IMR-90 (cell line): Measurements from ENCODE around the gene CLK4. TPM values are rescaled to one million over a fixed set of nuclear protein-coding genes. Genes with fewer than 3 reads are reported as not detected.

Experiments used
- ATAC-seq: fragments of 200-7000 bp; cut with Tn5 transposase; 2 replicates; pipeline ENCODE4 v1.9.1; 2020; ENCODE audit warnings: low read depth, mild to moderate bottlenecking, moderate library complexity
- BruUV-seq: library from RNA; stranded (reverse); fragments of 400-500 nt; replicated peaks from 2 replicates; lab custom pipeline; 2021; lab: Mats Ljungman, UMichigan
- CTCF ChIA-PET: fragments of 300-600 bp; formaldehyde crosslinking; extraction: SDS; loops from one replicate; lab custom pipeline; 2021; ENCODE audit warnings: antibody characterized with exemption; lab: Yijun Ruan, JAX
- POLR2A ChIA-PET: fragments of 300-600 bp; sonication (Branson Sonifier 250); formaldehyde crosslinking; loops from one replicate; lab custom pipeline; 2022; ENCODE audit warnings: antibody characterized with exemption; ENCODE audit not compliant: unreplicated experiment; lab: Charles Lee
- DNase-seq: peaks from one replicate; pipeline ENCODE4 v3.0.0; 2013
- H2AFZ ChIP-seq: replicated peaks from 2 replicates; pipeline ENCODE3; 2013; ENCODE audit warnings: low read length, mild to moderate bottlenecking; ENCODE audit not compliant: poor library complexity
- H2AK5ac ChIP-seq: 2 replicates; pipeline ENCODE4 v1.6.1; 2013; ENCODE audit warnings: low read depth, low read length, inconsistent platforms
- H2AK9ac ChIP-seq: replicated peaks from 2 replicates; pipeline ENCODE3; 2013; ENCODE audit warnings: mild to moderate bottlenecking, low read depth, low read length, moderate library complexity; ENCODE audit not compliant: poor library complexity
- H2BK120ac ChIP-seq: 2 replicates; pipeline ENCODE4 v1.6.1; 2013; ENCODE audit warnings: low read depth, low read length, inconsistent platforms
- H2BK15ac ChIP-seq: 3 replicates; pipeline ENCODE4 v1.6.1; 2013; ENCODE audit warnings: low read depth, low read length, inconsistent platforms
- H2BK20ac ChIP-seq: 2 replicates; pipeline ENCODE4 v1.6.1; 2013; ENCODE audit warnings: low read depth, mild to moderate bottlenecking, inconsistent platforms, low read length, moderate library complexity
- H2BK5ac ChIP-seq: 2 replicates; pipeline ENCODE4 v1.6.1; 2013; ENCODE audit warnings: mild to moderate bottlenecking, low read depth, low read length, inconsistent platforms; ENCODE audit not compliant: poor library complexity, severe bottlenecking
- H3K14ac ChIP-seq: replicated peaks from 2 replicates; pipeline ENCODE4 v1.6.1; 2013; ENCODE audit warnings: low read depth, low read length, inconsistent platforms
- H3K18ac ChIP-seq: 2 replicates; pipeline ENCODE4 v1.6.1; 2013; ENCODE audit warnings: low read depth, low read length, control low read depth
- H3K23ac ChIP-seq: 2 replicates; pipeline ENCODE4 v1.6.1; 2013; ENCODE audit warnings: low read depth, low read length, inconsistent platforms
- H3K27ac ChIP-seq: 2 replicates; pipeline ENCODE4 v1.5.1; 2013; ENCODE audit warnings: mild to moderate bottlenecking, control low read depth, low read length; ENCODE audit not compliant: insufficient read depth
- H3K27me3 ChIP-seq: 2 replicates; pipeline ENCODE4 v1.6.1; 2013; ENCODE audit warnings: low read length; ENCODE audit not compliant: control insufficient read depth, insufficient read depth
- H3K36me3 ChIP-seq: 2 replicates; pipeline ENCODE4 v1.6.1; 2013; ENCODE audit warnings: low read length, mixed read lengths; ENCODE audit not compliant: control insufficient read depth, insufficient read depth
- H3K4ac ChIP-seq: 2 replicates; pipeline ENCODE4 v1.6.1; 2013; ENCODE audit warnings: low read depth, low read length, inconsistent platforms
- H3K4me1 ChIP-seq: 2 replicates; pipeline ENCODE4 v1.6.1; 2013; ENCODE audit warnings: low read length, mixed read lengths; ENCODE audit not compliant: control insufficient read depth, insufficient read depth
- H3K4me2 ChIP-seq: 2 replicates; pipeline ENCODE4 v1.6.1; 2013; ENCODE audit warnings: low read depth, mild to moderate bottlenecking, control low read depth, low read length, moderate library complexity
- H3K4me3 ChIP-seq: 2 replicates; pipeline ENCODE4 v1.5.1; 2013; ENCODE audit warnings: low read depth, mild to moderate bottlenecking, control low read depth, low read length, moderate library complexity; ENCODE audit not compliant: insufficient read depth
- H3K56ac ChIP-seq: 2 replicates; pipeline ENCODE4 v1.6.1; 2013; ENCODE audit warnings: low read length, inconsistent platforms; ENCODE audit not compliant: insufficient read depth; ENCODE audit errors: extremely low read depth
- H3K79me1 ChIP-seq, 2 experiments: 2 replicates each; pipeline ENCODE4 v1.6.1; 2013; ENCODE audit warnings: low read length in 2 of 2, inconsistent platforms in 1 of 2, low read depth in 1 of 2
- H3K9ac ChIP-seq: 2 replicates; pipeline ENCODE4 v1.6.1; 2013; ENCODE audit warnings: low read depth, low read length, control low read depth
- H3K9me1 ChIP-seq: 2 replicates; pipeline ENCODE4 v1.6.1; 2013; ENCODE audit warnings: low read length, inconsistent platforms; ENCODE audit not compliant: insufficient read depth
- H3K9me3 ChIP-seq: 2 replicates; pipeline ENCODE4 v1.6.1; 2013; ENCODE audit warnings: low read length; ENCODE audit not compliant: control insufficient read depth, insufficient read depth
- H4K20me1 ChIP-seq: 2 replicates; pipeline ENCODE4 v1.6.1; 2013; ENCODE audit warnings: low read length, inconsistent platforms; ENCODE audit not compliant: insufficient read depth
- H4K5ac ChIP-seq: 2 replicates; pipeline ENCODE4 v1.6.1; 2013; ENCODE audit warnings: mild to moderate bottlenecking, low read depth, low read length, control low read depth
- H4K8ac ChIP-seq, 2 experiments: 2 replicates each; pipeline ENCODE4 v1.6.1; 2013; ENCODE audit warnings: low read depth in 2 of 2, low read length in 2 of 2, control low read depth in 1 of 2, inconsistent platforms in 1 of 2
- H4K91ac ChIP-seq: 2 replicates; pipeline ENCODE4 v1.6.1; 2013; ENCODE audit warnings: low read depth, low read length, inconsistent platforms; ENCODE audit not compliant: insufficient read depth
- CTCF ChIP-seq: conservative IDR thresholded peaks from 2 replicates; pipeline ENCODE4 v1.5.1; 2012; ENCODE audit warnings: mild to moderate bottlenecking, low read depth, low read length, improper control_type of control experiment
- FOS ChIP-seq: fragments of 150-350 bp; IDR thresholded peaks from 2 replicates; pipeline ENCODE4 v1.6.1; 2016; ENCODE audit warnings: low read depth, low read length
- MXI1 ChIP-seq: IDR thresholded peaks from 2 replicates; pipeline ENCODE4 v1.6.1; 2012; ENCODE audit warnings: low read depth, mild to moderate bottlenecking, low read length, moderate library complexity, borderline replicate concordance
- POLR2A ChIP-seq: IDR thresholded peaks from 2 replicates; pipeline ENCODE4 v1.6.1; 2012; ENCODE audit warnings: mild to moderate bottlenecking, low read depth, low read length
- RFX5 ChIP-seq: IDR thresholded peaks from 2 replicates; pipeline ENCODE4 v1.8.0; 2012; ENCODE audit warnings: low read depth, mild to moderate bottlenecking, low read length, moderate library complexity
- WGBS, 2 experiments: methylation state at CpG; one replicate each; pipeline versions ENCODE4 v1.1.5 to v1.1.7; 2013; ENCODE audit warnings: missing lambda C conversion rate in 2 of 2; ENCODE audit not compliant: insufficient read length in 1 of 2; ENCODE audit errors: extremely low coverage in 2 of 2; 5-methylcytosine and 5-hydroxymethylcytosine counted together
- dilution Hi-C: fragments of 300-500 bp; cut with HindIII; formaldehyde crosslinking; loops from one replicate; pipeline ENCODE4 v1.14.3; 2018; ENCODE audit warnings: low sequenced_read_pairs; ENCODE audit not compliant: unreplicated experiment
- in situ Hi-C: fragments of 300-500 bp; cut with MboI; formaldehyde crosslinking; loops from 3 replicates; pipeline ENCODE4 v1.14.3; 2019; ENCODE audit warnings: low sequenced_read_pairs, inconsistent platforms, mixed read lengths
- intact Hi-C: fragments of 100-400 bp; cut with micrococcal nuclease; formaldehyde crosslinking; loops from 2 replicates; pipeline ENCODE4 v1.10.0; 2022
- polyA plus RNA-seq, 3 experiments: library from polyadenylated mRNA; depleted of rRNA; stranded (reverse); fragments of >200 nt; gene quantifications; 2 replicates each; pipeline ENCODE4 v1.2.3, GENCODE V29; 2012; ENCODE audit warnings: low replicate concordance in 1 of 3
- total RNA-seq: library from RNA; depleted of rRNA; stranded (reverse); fragments of >200 nt; gene quantifications from 2 replicates; pipeline ENCODE4 v1.2.3, GENCODE V29; 2012

The CLK4 gene
- total and polyA plus RNA-seq, 2 of the 4 experiments (the other 2 are of a cell fraction) = 8.2 to 11.9 TPM

DNA sequence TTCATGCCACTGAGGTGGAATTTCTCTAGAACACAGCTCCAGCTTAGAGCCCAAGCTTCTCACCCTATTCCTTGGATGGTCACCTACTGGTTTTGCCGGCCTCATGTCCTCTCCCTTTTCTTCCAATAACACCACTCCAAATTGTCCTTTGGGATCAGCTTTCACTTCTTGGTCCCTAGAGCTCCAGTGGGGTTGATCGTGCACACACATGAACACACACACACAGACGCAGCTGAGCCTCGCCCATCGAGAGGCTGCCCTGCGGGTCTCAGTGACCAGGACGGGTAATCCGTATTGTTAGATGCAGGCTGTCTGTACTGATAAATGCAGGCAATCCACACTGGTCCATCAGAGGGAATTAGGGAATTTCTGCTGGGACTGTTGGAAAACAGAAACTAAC, 43.6 kb downstream of the CLK4 start:
- dilution Hi-C loops (no loop called here), in situ Hi-C loops (no loop called here), intact Hi-C loops (no loop called here)
- no peak overlapping the region for H2AK5ac ChIP-seq
- no peaks in the 10 kb centered on the region for H3K4me1 ChIP-seq
- peaks cover 10% of the 10 kb centered on the region for H3K27me3 ChIP-seq
- H3K27ac ChIP-seq = no peak overlapping the region
- H3K14ac ChIP-seq = no peak overlapping the region
- ChIA-PET CTCF (no interaction called here), POLR2A (no interaction called here)
- H3K56ac ChIP-seq = no peak overlapping the region
- H2AK9ac ChIP-seq = no peak overlapping the region
- H2BK20ac ChIP-seq = no peak overlapping the region
- no peak overlapping the region for H4K5ac ChIP-seq
- no peaks in the 10 kb centered on the region for H4K20me1 ChIP-seq
- no peaks in the 10 kb centered on the region for H3K36me3 ChIP-seq
- H2AFZ ChIP-seq = no peak overlapping the region
- H3K79me1 ChIP-seq = no peaks in the 10 kb centered on the region
- H3K4ac ChIP-seq = no peak overlapping the region
- H3K23ac ChIP-seq = no peak overlapping the region
- no TSS peak for BruUV-seq
- H3K9ac ChIP-seq = no peak overlapping the region
- no peak overlapping the region for H2BK5ac ChIP-seq
- ATAC-seq (no peak), DNase-seq (no peak)
- H2BK120ac ChIP-seq = no peak overlapping the region
- no peak overlapping the region for H2BK15ac ChIP-seq
- no CpG with 5 or more reads among the region's 8 CpGs for WGBS, 2 experiments
- H4K8ac ChIP-seq = no peak overlapping the region
- H3K4me2 ChIP-seq = no peak overlapping the region
- TF ChIP-seq CTCF (no peak), FOS (no peak), POLR2A (no peak), MXI1 (no peak), RFX5 (no peak)
- H3K4me3 ChIP-seq = no peak overlapping the region
- H4K91ac ChIP-seq = no peak overlapping the region
- peaks cover 3% of the 10 kb centered on the region for H3K9me3 ChIP-seq
- H3K18ac ChIP-seq = no peak overlapping the region
- no peaks in the 10 kb centered on the region for H3K9me1 ChIP-seq
